IPS-NIHi7 (cell line): ENCODE data around the gene SLIT3.
A peak's percentile ranks its signal among the peaks of the same experiment; 100 is the strongest.

Experiments
- DNase-seq: peaks from one replicate; pipeline ENCODE4 v3.0.0; 2012; ENCODE audit warnings: mixed read lengths; ENCODE audit errors: extremely low spot score

SLIT3 gene

GRCh38 chr5:168798065-168799023, 502.6 kb downstream of the SLIT3 start:
- no peak for DNase-seq

GRCh38 chr5:168796593-168797580, 504.1 kb downstream of the SLIT3 start:
- no peak for DNase-seq

GRCh38 chr5:168796000-168796399, 504.9 kb downstream of the SLIT3 start:
- no peak for DNase-seq

- DNase-seq: no peak
These were observed 506.8 kb downstream of the SLIT3 start for GRCh38 chr5:168793841-168794837.

GRCh38 chr5:168792678-168793077, 508.3 kb downstream of the SLIT3 start:
- no peak for DNase-seq

- DNase-seq: no peak
These were observed 510.2 kb downstream of the SLIT3 start for GRCh38 chr5:168790671-168791250.

- no peak for DNase-seq
These were observed 510.8 kb downstream of the SLIT3 start for GRCh38 chr5:168790002-168790635.

GRCh38 chr5:168788786-168789185, 512.2 kb downstream of the SLIT3 start:
- DNase-seq: no peak

GRCh38 chr5:168788107-168788506, 512.8 kb downstream of the SLIT3 start:
- DNase-seq: no peak

DNA sequence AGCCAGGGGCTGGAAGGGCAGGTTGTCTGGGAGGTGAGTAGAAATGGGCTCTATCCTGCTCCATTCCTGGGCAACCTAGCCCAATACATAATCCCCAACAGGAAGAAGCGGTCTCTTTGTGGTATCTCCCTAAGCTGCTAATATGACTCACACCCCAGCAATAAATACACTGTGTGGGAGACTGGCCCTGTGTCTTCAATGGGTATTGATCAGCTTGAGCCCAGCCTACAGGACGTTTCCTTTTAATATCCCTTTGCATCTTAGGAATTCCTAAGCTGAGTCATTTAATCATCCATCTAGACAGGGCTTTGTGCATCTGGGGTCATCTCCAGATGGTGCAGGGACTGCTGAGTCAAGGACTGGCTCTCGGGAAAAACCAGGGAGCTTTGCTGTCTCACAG, 514.8 kb downstream of the SLIT3 start:
- DNase-seq: no peak

- no peak for DNase-seq
These were observed 516.5 kb downstream of the SLIT3 start for GRCh38 chr5:168784454-168784853.

GRCh38 chr5:168781941-168782571, 518.9 kb downstream of the SLIT3 start:
- DNase-seq: peak; percentile 38

DNA sequence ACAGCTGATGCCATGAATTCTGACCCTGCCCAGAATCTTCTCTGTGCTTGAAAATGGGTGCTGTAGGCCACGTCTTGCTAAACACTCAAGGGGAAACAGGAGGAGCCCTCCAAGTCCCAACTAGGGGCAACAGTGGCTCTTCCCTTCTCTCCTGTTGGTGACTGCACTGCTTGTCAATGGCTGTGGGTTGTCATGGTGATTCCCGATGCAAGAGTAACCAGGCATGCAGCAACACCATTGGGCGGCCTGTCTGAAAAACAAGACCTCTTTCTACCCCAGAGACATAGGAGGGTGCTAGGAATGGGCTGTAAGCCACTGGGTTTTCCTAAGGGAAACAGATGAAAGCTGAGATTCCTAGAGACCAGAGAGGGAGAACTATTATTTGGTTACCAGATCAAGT, 520.1 kb downstream of the SLIT3 start:
- DNase-seq: no peak

DNA sequence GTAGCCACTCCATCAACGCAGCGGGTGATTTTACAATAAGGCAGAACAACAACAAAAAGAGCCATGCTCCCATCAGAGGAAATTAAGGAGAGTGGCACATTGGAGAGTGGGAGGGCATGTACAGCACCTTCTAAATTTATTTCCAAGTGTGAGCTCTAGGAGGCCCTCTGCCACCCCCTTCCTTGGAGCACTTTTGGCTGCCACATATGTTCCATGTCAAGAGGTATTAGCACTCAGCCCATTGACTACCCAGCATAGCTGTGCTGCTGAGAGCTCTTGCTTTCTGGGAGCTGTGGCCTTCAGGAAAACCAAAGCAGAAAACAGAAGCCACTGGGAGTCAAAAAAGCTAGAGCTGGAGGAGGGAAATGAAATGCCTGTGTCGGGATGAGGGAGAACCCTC, 521.6 kb downstream of the SLIT3 start:
- DNase-seq: no peak

- no peak for DNase-seq
These were observed 522.4 kb downstream of the SLIT3 start for GRCh38 chr5:168778536-168778935.

DNA sequence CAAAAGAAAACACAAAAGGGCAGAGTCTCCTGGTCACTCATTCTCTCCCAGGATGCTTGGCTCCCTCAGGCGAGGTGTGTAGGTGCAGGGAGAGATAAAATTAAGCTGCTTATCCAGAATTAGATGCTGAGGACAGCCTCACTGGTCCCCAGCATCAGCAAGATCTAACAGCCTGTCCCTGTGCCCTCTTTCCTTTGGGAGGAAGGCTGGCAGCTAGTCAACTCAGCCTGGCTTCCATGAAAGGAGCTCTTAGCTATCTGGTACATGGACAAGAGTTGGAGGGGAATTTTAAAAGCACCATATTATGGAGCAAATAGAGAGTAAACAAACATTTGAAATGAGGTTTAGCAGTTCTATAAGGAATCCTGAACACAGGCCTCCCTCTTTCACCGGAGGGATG, 523.3 kb downstream of the SLIT3 start:
- no peak for DNase-seq

DNA sequence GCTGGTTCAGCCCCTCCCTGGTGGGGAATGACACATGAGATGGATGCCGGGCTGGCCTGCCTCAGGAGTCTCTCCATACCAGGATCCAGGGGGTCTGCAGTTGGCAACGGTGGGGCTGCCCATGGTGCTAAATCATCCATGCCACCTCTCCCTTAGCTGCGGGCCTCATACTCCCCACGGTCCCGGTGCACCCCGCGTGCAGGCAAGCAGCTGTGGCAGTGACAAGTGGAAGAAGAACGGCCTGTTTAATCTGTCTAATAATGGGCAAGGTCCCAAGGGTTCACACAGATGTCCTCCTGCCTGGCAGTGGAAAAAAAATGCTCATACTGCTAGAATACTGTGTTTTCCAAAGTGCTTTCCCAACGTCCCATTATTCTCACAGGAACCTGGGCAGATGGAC, 524.9 kb downstream of the SLIT3 start:
- no peak for DNase-seq

DNA sequence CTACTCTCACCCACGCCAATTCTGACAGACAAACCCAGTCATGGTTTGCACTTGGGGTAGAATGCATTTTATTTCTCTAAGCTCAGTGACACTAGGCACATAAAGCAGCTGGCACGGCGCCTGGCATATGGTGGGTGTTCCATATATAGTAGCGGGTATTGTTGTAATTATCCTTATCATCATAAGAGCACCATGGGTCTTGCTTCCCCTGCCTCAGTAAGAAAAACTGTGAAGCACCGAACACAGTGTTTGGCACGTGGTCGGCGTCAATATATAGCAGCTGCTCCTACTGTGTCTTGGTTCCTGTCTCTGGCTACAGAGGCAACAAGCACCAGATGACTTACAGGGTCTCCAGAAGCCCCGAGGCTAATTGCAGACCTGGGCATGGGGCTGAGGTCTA, 527.7 kb downstream of the SLIT3 start:
- DNase-seq: no peak

DNA sequence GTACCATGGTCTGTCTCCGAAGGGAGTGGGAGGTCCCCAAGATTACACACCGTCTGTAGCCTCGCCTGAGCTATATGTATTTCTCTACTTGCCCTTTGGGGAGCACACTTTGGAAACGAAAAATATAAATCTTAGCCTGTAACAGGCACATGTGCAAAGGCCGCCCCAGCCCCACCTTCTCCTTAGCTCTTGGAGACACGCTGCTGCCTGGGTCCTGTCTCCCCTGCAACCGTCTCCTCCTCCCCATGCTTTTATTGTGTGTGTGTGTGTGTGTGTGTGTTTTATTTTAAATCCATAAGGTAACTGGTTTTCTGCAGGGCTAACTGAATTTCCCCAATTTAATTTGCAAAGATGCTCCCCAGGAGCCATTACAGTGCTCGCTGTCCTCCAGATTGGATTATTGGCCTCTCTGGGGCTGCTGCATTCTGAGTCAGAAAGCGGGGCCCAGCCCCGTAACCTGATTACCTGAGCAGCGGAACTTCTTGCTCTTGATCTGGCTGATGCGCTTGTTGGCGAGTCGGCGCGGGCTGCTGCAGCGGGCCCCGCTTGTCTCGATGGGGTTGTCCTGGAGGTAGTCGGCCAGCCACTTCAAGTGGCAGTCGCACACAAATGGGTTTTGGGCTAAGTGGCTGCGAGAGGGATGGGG, 528.5 kb downstream of the SLIT3 start:
- no peak for DNase-seq
